ENCODE measurements around the gene MBD3.
"Not testable (repeated sequence)": the region's sequence is repeated elsewhere in the genome, so short reads cannot be mapped to it uniquely, and the experiment has no call there.

Gene MBD3

DNA sequence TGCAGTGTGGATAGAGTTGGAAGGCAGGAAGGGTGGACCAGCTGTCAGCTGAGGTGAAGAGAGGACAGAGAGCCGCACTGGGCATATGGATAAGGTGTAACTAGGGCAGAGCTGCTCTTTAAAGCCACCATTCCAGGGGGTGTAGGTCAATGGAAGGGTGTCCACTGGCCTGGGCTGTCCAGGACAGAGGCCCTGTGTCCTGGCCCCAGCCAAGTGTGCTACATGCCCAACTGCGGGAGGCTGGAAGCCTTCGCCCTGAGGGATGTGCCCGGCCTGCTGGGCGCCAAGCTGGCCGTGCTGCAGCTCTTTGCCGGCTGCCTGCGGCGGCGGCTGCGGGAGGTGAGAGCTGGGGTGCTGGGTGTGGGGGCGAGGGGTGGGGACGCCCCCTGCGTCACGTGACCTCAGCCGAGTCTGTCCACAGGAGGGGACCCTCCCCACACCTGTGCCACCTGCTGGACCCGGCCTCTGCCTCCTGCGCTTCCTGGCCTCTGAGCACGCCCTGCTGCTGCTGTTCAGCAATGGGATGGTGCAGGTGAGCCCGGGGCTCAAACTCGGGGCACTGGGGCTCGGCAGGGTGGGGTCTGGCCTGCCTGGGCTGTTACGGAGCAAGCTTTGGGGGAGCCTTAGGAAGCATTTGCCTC, 59.0 kb downstream of the MBD3 start:
- no peak for DNase-seq

DNA sequence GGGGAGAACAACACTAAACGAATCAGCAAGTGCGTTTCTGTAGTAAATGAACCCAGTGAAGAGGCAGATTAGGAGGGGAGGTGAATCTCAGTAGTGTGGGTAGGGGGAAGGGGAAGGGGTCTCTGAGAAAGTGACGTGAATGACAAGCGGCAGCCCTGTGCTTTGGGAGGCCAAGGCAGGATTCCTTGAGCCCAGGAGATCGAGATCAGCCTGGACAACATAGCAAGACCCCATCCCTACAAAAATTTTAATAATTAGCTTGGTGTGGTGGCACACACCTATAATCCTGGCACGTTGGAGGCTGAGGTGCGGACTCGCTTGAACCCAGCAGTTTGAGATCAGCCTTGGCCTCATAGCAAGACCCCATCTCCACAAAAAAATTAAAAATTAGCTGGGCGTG, 60.7 kb downstream of the MBD3 start:
- no peak for DNase-seq

DNA sequence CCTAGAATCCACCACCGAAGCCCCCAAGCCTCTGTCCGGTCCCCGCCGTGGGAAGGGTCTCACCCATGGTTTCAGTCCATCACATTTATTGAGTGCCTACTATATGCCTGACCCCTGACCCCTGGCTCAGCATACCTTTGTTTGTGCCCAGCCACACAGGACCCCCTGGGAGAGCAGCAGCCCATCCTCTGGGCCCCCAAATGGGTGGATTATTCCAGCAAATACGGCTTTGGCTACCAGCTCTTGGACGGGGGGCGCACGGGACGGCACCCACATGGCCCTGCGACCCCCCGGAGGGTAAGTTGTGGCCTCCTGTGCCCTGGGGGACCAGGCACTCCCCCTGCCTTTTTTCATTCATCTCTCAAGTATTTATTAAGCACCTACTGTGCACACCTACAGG, 61.1 kb downstream of the MBD3 start:
- no peak for DNase-seq

- not testable (repeated sequence) for DNase-seq
These were observed 61.8 kb downstream of the MBD3 start for GRCh38 chr19:1530856-1531255.

- DNase-seq, result no peak
These were observed 63.2 kb downstream of the MBD3 start for GRCh38 chr19:1529430-1529816.

DNA sequence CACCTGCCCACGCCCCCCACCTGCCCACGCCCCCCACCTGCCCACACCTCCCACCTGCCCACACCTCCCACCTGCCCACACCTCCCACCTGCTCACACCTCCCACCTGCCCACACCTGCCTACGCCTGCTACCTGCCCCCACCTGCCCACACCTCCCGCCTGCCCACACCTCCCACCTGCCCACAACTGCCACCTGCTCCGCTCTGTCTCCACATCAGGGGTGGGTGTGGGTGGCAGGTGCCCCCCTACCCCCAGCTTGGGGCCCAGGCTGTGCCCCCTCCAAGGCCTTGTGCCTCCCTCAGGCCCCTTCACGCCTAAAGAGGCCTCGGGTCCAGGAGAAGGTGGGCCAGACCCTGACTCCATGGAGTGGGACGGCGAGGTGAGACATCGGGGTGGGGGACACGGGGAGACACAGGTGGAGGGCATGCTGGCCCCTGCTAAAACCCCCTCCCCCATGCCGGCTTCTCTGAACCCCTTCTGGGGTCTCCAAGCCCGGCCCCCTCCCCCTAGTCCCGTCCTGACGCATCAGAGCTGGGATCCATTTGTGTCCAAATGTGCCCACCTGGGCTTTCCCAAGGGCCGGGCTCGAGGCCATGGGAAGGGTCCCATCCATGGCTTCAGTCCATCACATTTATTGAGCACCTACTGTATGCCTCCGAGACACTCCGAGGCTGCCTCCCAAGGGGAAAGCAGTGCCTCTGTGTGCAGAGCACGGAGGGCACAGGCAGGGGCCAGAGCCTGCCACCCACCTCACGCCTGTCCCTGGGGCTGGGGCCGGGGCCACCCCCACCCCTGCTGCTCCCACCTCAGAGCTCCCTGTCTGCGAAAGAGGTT, 63.9 kb downstream of the MBD3 start:
- DNase-seq, result no peak

GRCh38 chr19:1527650-1528309, 64.9 kb downstream of the MBD3 start:
- DNase-seq, result no peak

DNA sequence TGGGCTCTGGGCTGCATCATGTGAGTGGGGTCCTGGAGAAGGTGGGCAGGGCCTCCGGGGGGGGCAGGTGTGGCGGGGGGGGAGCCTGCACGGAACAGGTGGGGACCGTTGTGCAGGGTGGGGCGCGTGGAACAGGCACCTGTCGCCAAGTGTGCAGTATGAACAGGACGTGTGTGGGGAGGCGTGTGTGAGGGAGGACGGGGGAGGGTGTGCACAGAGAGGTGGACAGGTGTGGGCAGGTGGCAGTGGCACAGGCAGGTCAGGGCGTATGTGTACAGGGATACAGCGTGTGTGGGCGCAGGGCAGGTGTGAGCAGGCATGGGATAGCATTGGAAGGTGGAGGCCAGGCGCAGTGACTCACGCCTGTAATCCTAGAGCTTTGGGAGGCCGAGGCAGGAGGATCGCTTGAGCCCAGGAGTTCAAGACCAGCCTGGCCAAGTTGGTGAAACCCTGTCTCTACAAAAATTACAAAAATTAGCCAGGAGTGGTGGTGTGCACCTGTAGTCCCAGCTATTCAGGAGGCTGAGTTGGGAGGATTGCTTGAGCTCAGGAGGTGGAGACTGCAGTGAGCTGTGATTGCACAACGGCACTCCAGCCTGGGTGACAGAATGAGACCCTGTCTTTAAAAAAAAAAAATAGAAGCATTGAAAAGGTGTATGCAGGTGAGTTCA, 65.6 kb downstream of the MBD3 start:
- DNase-seq, result no peak

DNA sequence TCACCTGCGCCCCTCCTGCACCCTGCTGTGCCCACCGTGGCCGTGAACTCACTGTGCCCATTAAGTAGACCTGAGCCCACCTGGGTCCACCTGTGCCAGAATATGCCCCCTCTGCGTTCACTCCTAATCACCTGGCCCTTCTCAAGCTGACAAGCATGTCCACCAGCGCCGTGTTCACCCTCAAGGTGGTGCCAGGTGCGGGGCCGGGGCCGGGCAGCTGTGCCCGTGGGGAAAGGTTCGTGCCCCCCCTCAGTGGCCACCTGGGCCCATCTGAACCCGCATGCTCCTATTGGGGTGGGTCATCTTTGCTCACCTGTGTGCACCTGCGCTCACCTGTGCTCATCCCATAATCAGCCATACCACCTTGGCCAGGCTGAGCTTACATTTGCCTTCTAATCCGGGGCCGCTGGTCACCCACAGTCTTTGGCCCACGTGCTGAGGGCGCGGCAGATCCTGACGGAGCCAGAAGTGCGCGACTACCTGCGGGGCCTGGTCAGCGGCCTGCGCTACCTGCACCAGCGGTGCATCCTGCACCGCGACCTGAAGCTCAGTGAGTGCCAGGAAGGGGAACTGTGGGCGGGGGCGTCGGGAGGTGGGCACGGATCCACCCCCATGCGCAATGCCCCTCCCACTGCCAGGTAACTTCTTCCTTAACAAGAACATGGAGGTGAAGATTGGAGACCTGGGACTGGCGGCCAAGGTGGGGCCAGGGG, 66.4 kb downstream of the MBD3 start:
- DNase-seq, result no peak

GRCh38 chr19:1525343-1525742, 67.3 kb downstream of the MBD3 start:
- DNase-seq, result no peak

- DNase-seq, result no peak
These were observed 67.7 kb downstream of the MBD3 start for GRCh38 chr19:1524972-1525325.

- DNase-seq, result no peak
These were observed 68.2 kb downstream of the MBD3 start for GRCh38 chr19:1524287-1524971.

Measured in CD4-positive, alpha-beta T cell treated with Interleukin-10 for 1 hour (primary cell).